ENCODE measurements around the gene FAM163A. TPM values are rescaled to one million over a fixed set of nuclear protein-coding genes. Genes with fewer than 3 reads are reported as not detected.

FAM163A gene
- total RNA-seq, 1 donor from 2014 or later: 0.16 TPM

- DNase-seq (ENCODE audit: low spot score): no peak
Observed at GRCh38 chr1:179750630-179751029, 7.5 kb downstream of the FAM163A start.

GRCh38 chr1:179753061-179753460 is 10.0 kb downstream of the FAM163A start:
- no peak for DNase-seq (ENCODE audit: low spot score)

GRCh38 chr1:179754041-179754624 is 11.0 kb downstream of the FAM163A start:
- no peak for DNase-seq (ENCODE audit: low spot score)

- no peak for DNase-seq (ENCODE audit: low spot score)
Observed at GRCh38 chr1:179757933-179758332, 14.8 kb downstream of the FAM163A start.

- no peak for DNase-seq (ENCODE audit: low spot score)
Observed at GRCh38 chr1:179760521-179760920, 17.4 kb downstream of the FAM163A start.

- DNase-seq (ENCODE audit: low spot score): no peak
Observed at GRCh38 chr1:179761296-179761695, 18.2 kb downstream of the FAM163A start.

GRCh38 chr1:179761846-179762640 is 19.0 kb downstream of the FAM163A start:
- no peak for DNase-seq (ENCODE audit: low spot score)

GRCh38 chr1:179767177-179767581 is 24.1 kb downstream of the FAM163A start:
- no peak for DNase-seq (ENCODE audit: low spot score)

- DNase-seq (ENCODE audit: low spot score): no peak
Observed at GRCh38 chr1:179767996-179768395, 24.9 kb downstream of the FAM163A start.

- DNase-seq (ENCODE audit: low spot score): no peak
Observed at GRCh38 chr1:179770887-179771502, 27.9 kb downstream of the FAM163A start.

GRCh38 chr1:179773264-179773663 is 30.2 kb downstream of the FAM163A start:
- DNase-seq (ENCODE audit: low spot score): no peak

GRCh38 chr1:179774000-179774399 is 30.9 kb downstream of the FAM163A start:
- DNase-seq (ENCODE audit: low spot score): no peak

- DNase-seq (ENCODE audit: low spot score): no peak
Observed at GRCh38 chr1:179774566-179774965, 31.5 kb downstream of the FAM163A start.

GRCh38 chr1:179775009-179775408 is 31.9 kb downstream of the FAM163A start:
- DNase-seq (ENCODE audit: low spot score): no peak

GRCh38 chr1:179776831-179777230 is 33.7 kb downstream of the FAM163A start:
- no peak for DNase-seq (ENCODE audit: low spot score)

GRCh38 chr1:179777731-179778130 is 34.6 kb downstream of the FAM163A start:
- no peak for DNase-seq (ENCODE audit: low spot score)

- no peak for DNase-seq (ENCODE audit: low spot score)
Observed at GRCh38 chr1:179779645-179780272, 36.7 kb downstream of the FAM163A start.

- DNase-seq (ENCODE audit: low spot score): peak; percentile 48
Observed at GRCh38 chr1:179781962-179782361, 38.9 kb downstream of the FAM163A start.

- DNase-seq (ENCODE audit: low spot score): no peak
Observed at GRCh38 chr1:179785031-179785431, 41.9 kb downstream of the FAM163A start.

GRCh38 chr1:179785728-179786127 is 42.6 kb downstream of the FAM163A start:
- DNase-seq (ENCODE audit: low spot score): no peak

GRCh38 chr1:179786815-179787685 is 44.0 kb downstream of the FAM163A start:
- no peak for DNase-seq (ENCODE audit: low spot score)

GRCh38 chr1:179788259-179788658 is 45.2 kb downstream of the FAM163A start:
- no peak for DNase-seq (ENCODE audit: low spot score)
